T-helper 1 cell treated with Interleukin-12 subunit alpha and Interleukin-12 subunit beta and Interleukin-4 antibody, amounts not matched to agents 30 ng/mL and 1 ng/mL, for 36 hours (primary cell): ENCODE results near the gene ENPP1. TPM values are rescaled to one million over a fixed set of nuclear protein-coding genes. Genes with fewer than 3 reads are reported as not detected.

Experiments used
- intact Hi-C: fragments of 100-400 bp; cut with micrococcal nuclease; formaldehyde crosslinking; loops from one replicate; pipeline ENCODE4 v1.15.1; 2024
- total RNA-seq: library from RNA; stranded (reverse); gene quantifications from 2 replicates; pipeline ENCODE4 v1.2.3, GENCODE V29; 2022

Gene ENPP1
- total RNA-seq, 1 donor from 2014 or later = 0.27 TPM

DNA sequence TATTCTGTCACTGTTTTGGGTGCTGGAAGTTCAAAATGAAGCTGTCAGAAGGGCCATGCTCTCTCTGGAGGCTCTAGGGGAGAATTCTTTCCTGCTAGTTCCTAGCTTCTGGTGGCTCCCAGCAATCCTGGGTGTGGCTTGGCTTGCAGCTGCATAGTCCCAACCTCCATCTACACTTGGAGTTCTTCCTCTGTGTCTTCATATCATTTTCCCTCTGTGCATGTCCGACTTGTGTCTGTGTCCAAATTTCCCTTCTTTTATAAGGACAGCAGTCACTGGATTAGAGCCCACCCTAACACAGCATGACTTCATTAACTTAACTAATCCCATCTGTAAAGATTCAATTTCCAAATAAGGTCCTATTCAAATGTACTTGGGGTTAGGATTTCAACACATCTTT, 23.3 kb upstream of the ENPP1 start:
- intact Hi-C loops = no loop called here

DNA sequence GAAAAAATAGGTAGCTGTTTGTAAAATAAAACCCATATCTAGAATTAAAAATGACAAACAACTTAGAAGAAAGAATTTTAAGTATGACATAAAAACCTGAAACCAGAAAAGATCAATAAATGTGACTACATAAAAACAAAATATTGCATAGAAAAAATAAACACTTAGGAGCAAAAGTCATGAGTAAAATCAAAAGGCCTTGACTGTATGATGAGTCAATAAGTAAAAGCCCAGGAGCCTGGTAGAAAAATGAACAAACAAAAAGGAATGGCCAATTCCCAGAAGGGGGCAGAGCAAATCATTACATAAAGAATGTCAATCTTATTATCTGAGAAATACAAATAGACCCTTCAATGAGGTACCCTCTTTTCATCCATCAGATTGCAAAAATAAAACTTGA, 20.7 kb upstream of the ENPP1 start:
- intact Hi-C loops = no loop called here

DNA sequence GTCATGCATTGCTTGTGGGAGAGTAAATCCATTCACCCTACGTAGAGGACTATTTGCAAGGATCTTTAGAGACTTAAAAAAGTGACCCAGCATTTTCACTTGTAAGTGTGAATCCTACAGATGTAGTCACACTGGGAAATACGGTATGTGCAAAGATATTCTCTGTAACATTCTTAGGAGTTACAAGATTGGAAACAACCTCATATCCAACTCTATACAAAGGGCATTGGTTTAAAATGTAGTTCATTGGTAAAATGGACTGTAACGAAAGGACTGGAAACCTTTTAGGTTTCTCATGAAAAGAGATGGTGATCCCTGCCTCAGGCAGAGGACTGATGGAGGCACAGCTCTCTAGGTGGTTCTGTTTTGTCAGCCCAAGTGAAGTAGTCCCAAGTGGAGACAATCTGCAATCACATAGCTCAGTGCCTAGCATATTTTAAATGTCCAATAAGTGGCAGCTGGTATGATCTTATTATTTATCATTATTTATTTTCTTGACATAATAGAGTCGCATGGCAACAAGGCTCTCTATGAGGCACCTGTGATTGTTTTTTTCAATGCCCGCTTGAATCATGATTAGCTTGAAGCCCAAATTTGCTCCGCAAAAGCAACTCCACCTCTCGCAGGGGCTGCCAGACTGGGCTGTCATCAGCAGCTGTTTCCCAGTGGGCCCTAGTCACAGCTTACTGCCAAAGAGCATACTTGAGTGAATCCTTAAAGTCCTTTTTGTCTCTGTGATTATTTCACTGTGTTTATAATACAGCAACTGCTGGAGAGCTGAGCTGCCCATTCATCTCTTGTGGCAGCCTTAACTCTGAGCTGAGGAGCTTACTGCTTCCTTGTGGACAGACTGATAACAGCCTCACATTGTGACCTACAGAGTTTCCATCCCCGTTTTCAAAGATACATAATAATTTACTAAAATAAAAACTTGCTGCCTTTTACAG, 19.8 kb upstream of the ENPP1 start:
- intact Hi-C loops = no loop called here

DNA sequence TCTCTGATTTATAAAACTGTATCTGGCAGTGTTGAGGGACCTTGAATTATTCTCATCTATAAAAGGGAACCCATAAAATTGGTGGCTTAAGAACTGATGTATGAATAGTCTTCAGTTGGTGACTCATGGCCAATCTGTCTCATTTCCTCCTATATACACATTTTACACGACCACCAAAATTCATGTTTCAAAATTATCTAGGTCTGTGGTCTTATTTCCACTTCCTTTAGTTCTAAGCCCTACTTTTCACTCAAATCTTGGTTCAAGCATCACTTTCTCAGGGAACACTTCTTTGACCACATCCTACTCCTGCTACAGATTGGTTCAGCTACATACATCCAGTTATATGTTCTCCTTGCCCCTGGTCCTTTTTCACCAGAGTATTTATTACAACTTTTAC, 18.6 kb upstream of the ENPP1 start:
- intact Hi-C loops = no loop called here

DNA sequence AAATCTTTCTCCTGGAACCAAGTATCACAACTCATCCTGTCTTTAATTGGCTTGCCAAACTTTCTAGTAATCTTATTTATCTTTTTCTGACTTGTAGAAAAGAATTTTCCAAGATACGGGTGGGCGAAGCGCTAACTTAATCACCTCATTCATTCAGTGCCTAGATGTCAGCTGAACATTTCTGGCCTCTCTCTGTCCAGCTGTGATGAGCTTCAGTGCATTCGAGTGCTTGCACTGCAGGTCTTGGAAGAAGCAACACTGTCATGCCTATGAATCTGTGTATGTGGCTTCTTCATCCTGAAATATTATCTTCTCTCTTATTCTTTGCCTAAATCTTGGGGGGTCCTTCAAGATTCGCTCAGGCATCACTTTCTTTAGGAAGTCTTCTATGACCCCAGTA, 16.3 kb upstream of the ENPP1 start:
- intact Hi-C loops = no loop called here

DNA sequence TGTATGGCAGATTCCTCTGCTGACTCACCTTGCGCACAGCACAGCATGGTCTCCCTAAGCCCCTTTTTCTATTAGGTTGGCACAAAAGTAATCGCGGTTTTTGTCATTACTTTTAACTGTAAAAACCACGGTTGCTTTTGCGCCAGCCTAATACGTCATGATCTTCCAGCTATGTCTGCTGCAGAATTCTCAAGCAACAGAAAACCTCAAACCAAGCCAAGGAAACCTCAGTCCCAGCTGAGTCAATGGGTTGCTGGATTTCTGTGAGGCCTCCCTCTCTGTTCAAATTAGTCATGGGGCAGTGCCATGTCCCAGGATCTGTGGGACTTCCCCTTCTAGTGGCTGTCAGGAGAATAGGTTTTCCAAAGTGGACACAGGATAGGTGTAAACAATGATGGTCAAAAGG, 15.7 kb upstream of the ENPP1 start:
- intact Hi-C loops = no loop called here

DNA sequence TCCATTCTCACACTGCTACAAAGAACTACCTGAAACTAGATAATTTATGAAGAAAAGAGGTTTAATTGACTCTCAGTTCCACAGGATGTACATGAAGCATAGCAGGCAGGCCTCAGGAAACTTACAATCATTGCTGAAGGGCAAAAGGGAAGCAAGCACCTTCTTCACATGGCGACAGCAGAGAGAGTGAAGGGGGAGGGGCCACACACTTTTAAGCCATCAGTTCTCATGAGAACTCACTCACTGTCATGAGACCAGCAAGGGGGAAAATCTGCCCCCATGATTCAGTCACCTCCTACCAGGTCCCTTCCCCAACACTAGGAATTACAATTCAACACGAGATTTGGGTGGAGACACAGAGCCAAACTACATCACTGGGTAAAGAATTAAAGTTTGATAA, 12.5 kb upstream of the ENPP1 start:
- intact Hi-C loops = no loop called here

DNA sequence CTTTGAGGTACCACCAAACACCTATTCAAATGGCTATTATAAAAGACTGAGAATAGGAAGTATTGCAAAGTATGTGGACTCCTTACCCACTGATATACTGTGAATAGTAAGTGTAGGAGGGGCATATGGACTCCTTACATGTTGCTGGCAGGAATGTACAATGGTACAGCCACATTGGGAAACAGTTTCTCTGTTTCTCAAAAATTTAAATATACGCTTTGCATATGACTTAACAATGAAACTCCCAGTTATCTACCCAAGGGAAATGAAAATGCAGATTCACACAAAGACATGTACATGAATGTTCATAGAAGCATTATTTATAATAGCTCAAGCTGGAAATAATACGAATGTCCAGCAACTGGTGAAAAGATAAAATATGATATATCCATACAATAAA, 5.5 kb upstream of the ENPP1 start:
- intact Hi-C loops = no loop called here

DNA sequence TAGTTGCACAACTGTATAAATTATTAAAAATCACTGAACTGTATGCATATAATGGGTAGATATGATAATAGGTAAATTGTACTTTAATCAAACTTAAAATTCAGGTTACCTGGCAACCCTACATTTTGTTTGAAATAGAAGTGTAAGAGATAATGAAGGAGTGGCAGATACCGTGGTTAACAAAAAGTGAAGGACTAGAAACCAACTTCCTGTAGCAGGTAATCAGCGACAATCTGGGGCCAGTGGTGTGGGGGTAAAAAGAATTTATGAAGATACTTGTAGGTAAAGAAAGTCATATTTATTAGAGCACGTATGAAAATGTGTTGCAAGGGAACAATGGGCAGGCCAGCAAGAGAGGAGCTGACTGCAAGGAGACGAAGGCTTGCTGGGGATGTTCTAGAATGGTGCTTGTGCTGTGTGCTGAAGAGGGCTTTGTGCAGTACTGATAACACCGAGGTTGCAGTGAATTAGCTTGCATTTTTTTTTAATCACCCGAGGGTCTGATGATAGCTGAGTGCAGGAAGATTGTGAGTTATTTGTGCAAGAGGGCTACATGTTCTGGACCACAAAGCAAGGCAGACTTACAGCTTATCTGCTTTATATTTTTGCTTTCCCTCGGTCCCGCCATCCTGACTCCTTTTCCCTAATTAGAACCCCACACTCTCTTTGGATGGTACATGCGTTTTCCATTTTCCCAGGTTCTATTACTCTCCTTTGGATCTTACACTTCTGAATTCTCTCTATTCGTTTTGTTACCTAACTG, 4.6 kb upstream of the ENPP1 start:
- intact Hi-C loops = no loop called here

DNA sequence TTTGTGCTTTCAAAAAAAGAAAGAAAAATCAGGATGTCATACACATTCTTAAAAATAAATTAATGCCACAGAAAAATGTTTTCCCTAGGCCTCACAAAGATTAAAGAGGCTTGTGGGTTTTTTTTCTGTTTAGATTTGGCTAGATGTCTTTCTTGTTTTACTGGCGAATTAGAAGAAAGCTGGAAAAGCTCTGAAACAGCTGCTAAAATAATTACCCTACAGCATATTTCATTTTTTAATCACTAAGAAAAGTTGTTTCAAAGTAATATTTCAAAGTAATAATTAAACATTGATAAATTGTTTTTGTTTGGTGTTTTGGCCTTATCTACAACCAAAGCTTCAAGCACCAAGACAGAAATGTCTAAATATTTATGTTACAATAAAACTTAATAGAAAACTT, 3.7 kb upstream of the ENPP1 start:
- intact Hi-C loops = no loop called here

DNA sequence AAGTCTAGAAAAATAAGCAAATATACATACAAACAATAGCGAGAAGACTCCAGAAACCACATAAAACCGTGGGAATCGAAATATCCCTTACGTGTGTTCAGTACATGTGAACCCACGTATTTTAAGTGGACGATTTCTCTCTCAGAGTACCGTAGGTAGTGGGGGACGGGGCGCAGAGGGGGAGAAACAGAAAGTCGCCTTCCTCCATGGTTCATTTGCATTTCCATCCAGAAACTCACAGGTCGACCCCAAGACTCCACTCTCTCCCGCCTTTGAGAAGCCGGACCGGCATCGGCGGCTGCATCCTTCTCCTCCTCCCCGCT, 538 bp upstream of the ENPP1 start:
- intact Hi-C loops = loop anchor here (5.0 kb wide), 1 partner anchor 180 kb away; the partner anchor contains the start of gene MED23

DNA sequence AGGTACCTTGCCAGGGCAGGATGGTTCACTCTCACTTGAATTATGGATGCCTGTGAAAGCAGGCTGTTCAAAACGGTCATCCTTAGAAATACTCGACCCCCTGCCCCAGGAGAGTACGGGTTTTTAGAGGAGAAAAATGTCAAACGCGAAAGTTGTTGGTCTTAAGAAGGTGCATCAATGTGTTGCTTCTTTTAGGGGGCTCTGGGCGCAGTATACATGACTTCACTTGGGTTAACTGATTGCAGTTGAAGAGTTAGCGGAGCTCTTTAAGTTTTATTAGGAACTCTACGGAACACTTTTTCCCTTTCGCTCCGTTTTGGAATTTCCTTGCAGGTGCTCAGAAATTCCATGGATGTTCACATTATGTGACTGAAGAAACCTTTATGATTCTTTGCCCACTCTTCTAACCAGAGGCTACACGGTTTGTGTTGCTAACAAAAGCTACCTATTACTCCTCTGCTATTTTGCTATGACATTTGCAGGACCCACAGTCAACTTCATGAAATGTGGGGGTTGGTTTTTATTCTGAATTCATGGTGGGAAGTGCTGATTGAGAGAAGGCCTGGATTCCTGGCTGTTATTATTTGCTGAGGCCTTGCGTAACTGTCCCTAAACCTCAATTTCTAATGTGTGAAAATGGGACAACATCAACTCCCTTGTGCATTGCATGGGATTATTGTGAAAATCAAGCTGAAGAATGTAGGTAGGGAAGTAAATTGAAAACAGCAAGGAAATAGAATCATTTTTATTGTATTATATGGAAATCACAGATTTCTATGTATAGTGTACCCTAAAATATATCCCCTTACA, 845 bp downstream of the ENPP1 start:
- intact Hi-C loops = loop anchor here (1.0 to 5.0 kb wide), 2 partner anchors 33 to 181 kb away; partner anchors contain the start of gene MED23

DNA sequence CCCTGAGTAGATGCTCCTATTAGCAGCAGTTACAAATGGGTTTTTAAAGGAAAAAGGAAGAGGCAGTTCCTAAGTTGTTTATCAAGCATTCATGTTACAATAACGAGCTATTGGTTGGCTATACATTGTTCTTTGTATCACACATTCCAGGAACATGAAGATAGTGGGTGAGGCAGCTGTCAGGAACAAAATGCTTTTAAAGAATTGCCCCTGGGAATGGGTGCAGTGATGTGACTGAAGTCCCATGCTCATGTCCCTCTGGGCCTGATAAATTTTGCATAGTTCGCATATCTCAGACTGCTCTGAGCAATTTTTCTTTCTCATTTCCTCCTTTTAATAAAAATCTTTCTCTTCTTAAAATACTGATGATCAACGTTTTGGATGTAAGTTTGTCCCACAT, 3.7 kb downstream of the ENPP1 start:
- intact Hi-C loops = no loop called here

DNA sequence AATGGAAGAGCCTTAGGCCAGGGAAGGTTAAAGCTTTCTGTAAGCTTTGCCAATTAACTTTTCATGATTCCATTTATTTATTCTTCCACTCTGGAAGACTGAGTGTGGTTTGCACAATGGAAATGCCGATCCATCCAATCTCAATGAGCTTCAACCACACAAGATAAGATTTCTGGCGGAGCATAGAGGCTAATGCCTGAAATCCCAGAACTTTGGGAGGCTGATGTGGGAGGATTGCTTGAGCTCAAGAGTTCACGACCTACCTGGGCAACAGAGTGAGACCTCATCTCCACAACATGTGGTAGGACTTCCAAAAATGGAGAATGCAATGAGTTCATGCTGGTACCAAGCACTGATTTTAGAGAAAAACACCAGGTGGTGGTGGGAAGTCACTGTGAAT, 6.2 kb downstream of the ENPP1 start:
- intact Hi-C loops = no loop called here

DNA sequence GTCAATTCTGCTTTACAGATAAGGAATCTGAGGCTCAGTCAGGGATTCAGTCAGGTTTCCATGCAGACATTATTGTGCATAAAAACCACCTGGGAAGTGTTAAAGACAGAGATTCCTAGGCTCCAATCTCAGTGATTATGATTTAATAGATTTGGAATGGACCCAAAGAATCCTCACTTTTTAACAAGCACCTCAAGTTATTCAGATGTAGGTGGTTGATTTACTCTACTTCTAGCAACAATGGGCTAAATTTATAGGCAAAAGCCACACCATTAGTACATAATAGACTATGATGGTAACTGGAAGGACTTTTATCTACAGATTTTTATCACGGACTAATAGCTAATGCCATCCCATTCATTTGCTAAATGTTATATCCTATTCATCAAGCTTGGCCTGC, 9.0 kb downstream of the ENPP1 start:
- intact Hi-C loops = no loop called here

DNA sequence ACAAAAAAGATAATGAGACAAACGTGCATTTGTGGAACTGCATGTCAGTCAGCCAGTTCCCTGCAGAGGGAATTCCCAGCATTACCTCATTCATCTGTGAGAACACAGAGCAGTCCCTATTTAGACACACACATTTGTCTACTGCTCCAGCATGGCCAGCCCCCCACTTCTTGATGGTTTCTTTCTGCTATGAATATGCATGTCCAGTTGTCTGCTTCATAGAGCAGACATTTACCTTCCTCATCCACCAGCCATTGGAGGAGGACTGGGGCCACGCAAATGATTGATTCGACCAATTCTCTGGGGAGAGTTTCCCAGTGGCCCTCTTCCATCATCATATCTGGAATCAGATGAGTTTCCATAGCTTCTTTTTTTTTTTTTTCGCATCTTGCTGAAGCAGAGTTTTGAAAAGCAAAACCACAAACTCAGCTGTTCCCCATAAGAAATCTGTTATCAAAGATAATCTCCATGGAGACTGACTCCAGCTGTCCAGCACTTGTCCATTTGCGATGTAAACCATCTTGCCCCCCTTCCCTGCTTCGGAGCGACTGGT, 11.8 kb downstream of the ENPP1 start:
- intact Hi-C loops = no loop called here

DNA sequence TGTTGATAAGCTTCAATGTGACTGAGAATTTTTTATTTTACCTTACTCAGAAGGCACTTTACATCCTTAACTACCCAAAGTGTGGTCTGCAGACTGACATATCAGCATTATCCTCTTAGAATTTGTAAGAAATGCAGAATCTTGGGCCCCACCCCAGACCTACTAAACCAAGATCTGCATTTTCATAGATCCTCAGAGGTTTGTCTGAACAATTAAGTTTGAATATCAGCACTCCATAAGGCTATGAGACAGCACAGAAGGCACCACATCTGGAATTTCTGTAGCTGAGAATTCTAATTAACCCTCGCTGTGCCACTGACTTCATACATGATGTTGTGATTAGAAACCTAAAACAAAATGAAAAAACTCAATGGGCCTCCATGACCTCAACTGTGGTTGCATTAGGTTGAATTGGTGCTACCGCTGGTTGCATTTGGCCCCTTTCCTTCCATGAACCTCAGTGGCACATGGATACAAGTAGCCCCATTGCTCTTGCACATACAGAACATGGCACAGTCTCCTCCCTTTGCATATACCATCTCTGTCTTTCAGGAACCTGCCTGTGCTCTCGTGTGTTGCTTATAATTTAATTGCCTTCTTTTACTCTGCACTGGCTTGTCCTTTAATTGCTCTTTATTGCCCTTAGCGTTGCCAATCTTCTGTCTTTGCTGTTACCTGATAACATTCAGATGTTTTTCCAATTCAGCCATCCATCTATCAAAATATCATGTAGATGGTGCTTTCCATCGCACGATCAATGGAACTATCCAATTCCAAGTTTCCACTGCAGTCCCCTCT, 13.4 kb downstream of the ENPP1 start:
- intact Hi-C loops = no loop called here

DNA sequence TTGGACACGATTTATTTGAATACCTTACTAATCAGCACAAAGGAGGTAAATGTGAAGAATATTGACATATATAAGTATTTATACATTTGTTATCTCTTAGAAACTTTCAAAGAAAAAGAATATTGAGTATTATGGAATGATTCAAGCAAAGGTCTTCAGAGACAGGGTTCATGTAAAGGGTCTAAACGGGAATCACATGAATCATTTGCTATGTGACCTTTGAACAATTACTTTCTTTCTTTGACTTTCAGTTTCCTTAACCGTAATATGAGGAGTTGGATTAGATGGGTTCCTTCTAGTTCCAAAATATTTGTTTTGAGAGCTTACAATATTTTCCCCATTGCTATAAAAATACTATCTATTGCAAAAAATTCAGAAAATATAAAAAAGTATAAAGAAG, 14.3 kb downstream of the ENPP1 start:
- intact Hi-C loops = no loop called here

DNA sequence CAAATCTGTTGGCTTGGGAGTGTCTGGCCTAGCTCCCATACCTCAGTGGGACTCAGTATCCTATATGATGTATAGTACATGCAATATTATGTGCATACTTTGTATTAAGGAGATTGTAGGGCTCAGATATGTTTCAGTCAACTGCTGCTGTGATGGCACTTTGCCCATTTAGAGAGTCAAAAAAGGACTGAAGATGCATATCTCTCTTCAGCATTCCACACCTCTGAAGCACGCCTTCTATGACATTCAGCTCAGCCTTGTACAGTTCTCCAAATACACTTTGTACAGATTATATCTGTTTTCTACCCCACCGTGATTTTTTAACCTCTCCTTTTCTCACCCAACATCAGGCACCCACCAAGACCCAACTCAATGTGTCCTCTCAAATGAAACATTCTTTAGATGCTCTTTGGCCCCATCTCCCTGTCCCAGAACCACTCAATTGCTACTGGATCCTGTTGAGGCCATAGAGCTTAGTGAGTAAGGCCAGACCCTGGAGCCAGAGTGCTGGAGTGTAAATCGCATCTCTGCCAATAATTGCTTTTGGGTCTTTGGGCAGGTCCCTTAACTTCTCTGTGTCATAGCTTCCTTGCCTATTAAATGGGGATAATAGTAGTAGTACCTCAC, 15.6 kb downstream of the ENPP1 start:
- intact Hi-C loops = no loop called here

DNA sequence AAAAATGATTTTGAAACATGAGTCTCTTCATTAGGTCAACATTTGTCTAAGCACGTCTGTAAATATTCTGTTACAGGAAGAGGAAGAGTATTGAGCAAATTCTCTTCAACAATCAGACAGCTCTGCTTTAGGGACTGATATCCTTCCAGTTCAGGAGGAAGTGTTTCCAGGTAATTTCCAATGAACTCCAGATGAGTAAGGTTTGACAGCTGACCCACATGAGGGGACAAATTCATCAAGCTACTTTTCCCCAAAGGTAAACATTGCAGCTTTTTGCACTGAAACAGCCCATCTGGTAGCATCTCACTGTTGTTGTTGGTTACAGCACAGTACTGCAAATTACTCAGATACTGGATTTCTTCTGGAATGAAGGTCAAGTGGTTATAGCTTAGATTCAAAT, 18.1 kb downstream of the ENPP1 start:
- intact Hi-C loops = no loop called here
